HG03457 (cell line): ENCODE measurements around the gene NISCH.

Source experiments
- ATAC-seq: cut with Tn5 transposase; IDR thresholded peaks from one replicate; pipeline ENCODE4 v1.9.1; 2021; ENCODE audit warnings: moderate number of reproducible peaks; ENCODE audit not compliant: unreplicated experiment

Gene NISCH

DNA sequence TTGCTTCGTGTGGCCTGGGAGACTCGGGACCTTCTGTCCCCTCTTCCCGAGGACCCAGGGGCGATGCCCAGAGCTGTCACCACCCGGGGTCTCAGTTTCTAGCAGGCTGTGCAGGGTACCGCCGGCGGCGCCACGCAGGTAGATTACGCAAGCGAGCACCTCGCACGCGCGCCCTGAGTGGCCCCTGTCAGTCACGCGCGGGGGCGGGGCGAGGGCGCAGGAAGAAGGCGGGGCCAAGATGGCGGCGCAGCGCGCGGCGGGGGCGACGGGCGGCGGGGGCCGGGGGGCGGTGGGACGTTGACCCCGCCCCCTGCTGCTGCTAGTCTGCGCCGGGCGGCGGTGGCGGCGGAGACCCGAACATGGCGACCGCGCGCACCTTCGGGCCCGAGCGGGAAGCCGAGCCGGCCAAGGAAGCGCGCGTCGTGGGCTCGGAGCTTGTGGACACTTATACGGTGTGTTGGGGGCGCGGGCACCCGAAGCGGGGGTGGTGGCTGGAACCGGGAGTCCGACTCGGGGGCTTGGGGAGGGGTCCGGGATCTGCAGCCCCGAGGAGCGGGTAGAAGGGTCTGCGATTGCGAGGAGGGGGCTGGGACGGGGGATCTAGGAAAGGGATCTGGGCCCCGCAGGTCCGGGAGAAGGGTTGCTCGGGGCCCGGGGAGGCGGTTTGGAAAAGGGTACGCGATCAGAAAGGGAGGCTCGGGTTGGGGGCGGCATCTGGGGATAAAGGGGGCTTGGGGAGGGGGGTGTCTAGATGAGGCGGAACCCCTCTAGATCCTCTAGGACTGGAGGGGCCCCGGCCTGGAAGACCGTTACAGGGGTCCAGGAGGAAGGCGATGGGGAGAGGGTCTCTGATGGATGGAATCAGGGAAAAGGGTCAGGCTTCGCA lies at the start of gene NISCH:
NISCH (plus strand) TSS at position 322 of the 886 bp plus-strand sequence; CDS start at position 360, 38 bp downstream.
- ATAC-seq: peak; percentile 70

DNA sequence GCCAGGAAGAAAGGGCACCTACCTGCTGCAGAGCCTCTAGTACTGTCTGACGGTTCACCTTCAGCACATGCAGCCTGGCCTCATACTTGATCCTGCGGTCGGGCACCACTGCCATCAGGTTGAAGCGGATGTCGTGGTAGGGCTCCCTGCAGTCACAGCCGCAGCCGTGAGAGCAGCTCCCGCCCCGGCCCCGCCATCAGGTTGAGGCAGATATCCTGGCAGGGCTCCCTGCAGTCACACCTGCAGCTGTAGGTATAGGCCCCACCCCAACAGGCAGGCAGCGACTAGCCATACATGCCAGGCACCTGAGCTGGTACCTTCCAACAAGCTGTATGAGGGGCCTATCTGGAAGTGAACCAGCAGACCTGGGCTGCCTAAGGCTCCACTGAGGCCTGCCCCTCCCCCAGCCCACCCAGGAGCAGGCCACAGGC lies 49.2 kb upstream of the NISCH start:
- no peak for ATAC-seq

DNA sequence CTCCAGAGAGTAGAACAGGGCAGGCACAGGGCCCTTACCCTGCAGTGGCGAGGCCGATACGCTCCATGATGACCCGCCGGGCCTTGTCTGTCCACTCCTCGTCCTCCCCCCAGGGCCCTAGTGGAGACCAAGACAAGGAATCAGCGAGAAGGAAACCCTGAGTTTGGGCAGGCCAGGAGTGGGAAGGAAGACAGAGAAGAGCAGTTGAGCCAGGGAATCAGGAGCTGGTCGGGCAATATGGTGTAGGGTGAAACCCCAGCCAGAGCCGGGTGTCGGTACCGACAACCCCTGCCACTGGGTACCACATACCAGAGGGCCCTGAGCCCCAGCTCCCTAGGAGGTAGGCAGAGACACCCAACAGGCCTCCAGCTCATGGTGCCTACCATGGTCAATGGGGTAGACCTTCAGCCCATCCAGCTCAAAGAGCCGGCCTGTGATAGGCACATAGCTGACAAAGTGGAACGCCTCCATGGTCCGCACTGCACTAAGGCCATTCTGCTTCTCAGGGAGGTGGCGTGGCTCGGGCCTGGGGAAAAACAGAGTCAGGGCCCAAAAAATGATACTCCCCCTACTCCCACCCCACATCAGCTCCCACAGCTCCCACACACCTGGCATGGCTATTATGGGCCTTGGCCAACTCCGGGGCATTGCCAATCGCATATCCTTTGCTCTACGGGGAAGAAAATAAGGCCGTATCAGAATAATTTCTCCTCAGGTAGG lies 48.5 kb upstream of the NISCH start:
- ATAC-seq: no peak

DNA sequence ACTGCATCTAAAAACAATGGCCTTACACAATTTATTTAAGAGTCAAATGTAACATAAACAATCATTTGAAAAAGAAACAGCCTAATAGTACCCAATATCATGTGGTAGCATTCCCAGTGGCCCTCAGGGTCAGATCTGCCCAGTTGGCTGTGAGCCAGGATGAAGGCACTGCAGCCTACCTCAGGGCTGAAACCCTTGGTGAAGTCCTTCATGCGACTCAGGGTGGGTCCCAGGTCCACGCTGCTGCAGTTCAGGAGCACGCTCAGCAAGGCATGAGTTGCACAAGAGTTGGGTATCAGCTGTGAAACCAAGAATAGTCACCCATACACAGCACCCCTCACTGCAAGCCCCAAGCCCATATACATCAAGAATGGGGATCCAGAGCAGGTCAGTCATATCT lies 47.6 kb upstream of the NISCH start:
- no peak for ATAC-seq

DNA sequence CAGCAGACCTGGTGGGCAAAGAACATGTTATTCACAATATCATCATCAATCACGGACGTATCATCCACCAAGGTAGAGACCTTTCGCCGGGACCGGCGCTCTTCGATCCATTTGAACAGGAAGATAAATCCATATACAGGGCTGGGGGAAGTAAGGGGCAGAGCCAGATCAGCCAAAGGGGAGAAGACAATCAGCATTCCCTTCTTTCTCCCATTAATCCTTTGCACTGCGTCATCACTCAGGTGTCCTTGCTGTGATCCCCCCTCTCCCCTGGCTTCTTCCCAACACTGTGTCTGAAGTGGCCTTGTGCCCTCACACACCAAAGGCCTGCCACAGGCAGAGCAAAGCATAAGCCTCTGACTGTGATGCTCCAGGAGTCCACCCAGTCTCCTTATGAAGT lies 46.9 kb upstream of the NISCH start:
- ATAC-seq: no peak

DNA sequence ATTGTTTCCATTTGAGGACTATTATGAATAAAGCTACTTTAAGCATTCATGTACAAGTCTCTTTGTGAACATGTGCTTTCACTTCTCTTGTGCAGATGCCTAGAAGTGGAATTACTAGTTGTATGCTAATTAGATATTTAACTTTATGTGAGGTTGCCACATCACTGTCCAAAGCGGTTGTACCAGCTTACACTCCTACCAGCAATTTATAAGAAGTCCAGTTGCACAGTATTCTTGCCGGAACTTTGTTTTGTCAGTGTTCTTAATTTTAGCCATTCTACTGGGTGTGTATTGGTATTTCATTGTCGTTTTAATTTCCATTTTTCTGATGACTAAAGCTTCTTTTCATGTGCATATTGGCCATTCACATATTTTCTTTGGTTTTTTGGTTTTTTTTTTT lies 39.6 kb upstream of the NISCH start:
- ATAC-seq: no peak

DNA sequence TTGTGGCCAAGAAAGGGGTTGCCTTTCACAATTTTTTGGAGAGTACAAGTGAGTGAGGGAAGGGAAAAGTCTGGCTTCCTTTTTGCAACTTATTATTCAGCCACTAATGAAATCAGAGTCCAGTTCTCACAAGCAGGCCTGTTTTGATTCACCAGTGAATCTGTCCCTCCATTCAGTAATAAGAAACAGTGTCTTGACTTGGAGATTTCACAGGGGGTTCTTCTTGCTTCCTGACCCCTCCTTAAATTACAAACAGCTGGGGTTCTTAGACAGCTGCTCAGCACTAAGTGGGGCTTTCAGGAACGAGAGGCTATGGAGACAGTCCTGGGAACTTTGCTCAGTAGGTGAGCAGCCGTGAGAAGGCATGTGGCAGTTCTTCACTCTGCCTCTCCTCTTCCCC lies 35.0 kb upstream of the NISCH start:
- no peak for ATAC-seq

DNA sequence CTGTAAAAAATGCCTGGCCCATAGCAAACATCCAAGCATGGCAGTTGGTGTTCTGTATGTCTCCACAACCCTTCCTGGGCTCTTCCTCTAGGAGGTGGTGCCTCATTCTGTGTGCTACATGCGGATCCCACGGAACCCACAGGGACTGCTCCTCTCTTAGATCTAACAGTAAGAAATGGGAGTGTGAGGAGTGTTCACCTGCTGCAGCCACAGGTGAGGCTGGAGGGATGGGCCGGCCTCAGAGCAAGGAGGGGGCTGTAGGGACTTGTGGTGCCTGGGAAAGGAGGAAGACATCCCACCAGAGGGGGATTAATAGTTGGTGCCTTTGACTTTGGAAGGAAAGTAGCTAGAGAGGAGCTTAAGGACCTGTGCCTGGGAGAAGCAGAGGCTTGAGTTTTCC lies 32.7 kb upstream of the NISCH start:
- no peak for ATAC-seq

DNA sequence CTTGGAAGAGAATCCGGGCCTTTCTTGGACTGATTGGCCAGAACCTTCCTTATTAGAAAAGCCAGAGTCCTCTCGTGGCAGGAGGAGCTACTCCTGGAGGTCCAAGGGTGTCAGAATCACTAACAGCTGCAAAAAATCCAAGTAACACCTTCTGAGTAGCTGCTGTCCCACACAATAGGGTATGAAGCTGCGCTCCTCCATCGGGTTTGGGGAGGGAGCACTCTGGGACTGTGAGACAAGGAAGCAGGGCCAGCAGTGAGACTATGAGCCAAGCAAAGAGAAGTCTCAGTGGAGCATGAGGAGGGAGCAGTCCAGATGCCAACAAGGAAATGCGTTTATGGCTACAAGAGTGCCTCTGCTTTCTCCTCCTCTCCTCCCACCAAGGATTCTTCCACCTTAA lies 32.2 kb upstream of the NISCH start:
- no peak for ATAC-seq

DNA sequence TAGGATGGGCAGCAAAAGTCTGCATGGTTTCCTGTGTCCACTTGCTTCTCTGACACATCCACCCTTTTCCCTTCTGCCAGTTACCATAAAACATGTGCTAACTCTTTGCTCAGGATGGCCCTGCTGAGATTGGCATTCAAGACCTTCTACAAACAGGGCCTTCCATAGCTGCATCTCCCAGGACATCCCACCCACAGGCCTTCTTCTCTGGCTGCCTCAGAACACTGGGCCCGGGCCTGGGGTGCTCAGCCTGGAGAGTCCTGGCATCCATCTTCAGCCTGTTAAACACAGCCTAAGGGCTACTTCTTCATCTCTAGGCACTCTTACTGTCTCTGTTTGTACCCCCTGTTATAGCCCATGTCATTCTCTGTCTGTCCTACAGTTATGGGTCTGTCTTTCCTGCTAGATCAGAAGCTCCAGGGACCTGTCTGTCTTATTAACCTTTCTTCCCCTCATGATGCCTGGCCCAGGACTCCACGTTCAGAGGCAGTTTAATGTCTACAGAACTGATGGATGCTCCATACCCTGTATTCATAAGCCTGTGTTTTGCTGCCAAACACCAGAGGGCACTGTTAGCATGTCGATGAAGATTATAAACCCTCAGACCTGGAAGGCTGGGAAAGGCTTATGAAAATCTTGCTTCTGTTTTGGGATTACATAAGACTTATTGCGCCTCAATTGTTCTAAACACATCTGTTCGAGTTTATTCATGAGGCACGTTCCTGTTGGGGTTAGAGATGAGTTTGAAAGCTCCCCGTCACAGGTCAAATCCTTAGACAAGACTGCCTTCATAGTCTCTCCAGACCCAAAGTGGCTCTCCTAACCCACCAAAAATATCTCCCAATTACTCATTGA lies 27.0 kb upstream of the NISCH start:
- no peak for ATAC-seq

DNA sequence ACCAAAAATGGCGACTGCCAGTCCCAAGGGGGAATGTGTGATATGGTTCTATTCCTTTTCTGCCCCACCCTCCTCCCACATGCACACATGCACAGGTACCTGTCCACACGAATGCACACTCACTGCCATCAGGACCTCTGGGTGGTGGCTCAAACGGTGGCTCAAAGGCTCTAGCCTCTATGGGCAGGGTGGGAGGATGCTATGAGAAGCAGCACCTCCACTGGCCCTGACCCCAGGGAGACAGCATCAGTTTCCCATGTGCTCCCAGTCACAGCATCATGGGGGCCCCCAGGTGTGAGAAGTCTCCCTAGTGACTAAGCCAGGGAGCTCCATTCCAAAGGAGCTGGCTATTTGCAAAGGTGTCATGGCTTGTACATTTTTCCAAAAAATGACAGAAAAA lies 26.4 kb upstream of the NISCH start:
- ATAC-seq: no peak

DNA sequence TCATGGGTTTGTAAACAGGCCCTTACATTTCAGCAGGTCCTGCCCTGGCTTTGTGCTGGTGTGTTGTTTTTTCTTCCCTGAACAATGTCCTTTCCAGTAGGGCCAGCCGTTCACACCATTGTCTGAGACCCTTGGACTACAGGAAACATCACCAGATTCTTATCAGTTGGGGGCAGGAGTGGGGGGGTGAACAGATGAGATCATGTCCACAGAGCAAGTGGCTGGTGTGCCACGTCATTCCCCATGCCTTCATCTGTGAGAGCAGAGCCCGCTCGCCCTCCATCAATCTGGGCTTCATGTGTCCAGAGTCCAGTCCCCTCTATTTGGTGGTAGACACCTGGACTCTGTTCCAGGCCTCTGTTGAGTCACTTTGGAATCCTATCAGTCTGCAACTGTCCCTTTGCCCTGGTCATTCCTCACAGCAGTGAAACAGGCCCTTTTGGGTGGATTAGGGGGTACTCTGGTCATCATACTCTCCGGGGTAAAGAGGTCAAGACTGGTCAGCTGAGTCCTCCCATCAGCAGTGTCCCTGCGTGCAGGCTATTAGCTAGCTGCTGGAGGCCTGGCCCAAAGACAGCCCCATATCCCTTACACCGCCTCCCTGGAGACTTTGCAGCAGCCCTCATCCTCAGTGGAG lies 25.5 kb upstream of the NISCH start:
- ATAC-seq: no peak

DNA sequence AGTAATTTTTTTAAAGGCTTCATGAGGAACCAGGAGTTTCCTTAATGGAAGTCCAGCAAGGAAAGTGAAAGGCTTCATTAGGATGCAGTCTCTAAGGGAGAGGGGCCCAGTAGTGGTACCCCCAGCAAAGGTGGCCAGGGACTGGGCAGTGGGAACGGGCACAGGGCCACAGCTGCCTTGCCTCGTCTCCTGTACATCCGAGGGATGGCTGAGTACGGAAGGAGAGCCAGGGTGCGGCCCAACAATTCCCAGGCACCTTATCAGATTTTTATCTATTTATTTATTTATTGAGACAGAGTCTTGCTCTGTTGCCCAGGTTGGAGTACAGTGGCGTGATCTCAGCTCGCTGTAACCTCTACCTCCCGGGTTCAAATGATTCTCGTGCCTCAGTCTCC lies 25.0 kb upstream of the NISCH start:
- no peak for ATAC-seq

DNA sequence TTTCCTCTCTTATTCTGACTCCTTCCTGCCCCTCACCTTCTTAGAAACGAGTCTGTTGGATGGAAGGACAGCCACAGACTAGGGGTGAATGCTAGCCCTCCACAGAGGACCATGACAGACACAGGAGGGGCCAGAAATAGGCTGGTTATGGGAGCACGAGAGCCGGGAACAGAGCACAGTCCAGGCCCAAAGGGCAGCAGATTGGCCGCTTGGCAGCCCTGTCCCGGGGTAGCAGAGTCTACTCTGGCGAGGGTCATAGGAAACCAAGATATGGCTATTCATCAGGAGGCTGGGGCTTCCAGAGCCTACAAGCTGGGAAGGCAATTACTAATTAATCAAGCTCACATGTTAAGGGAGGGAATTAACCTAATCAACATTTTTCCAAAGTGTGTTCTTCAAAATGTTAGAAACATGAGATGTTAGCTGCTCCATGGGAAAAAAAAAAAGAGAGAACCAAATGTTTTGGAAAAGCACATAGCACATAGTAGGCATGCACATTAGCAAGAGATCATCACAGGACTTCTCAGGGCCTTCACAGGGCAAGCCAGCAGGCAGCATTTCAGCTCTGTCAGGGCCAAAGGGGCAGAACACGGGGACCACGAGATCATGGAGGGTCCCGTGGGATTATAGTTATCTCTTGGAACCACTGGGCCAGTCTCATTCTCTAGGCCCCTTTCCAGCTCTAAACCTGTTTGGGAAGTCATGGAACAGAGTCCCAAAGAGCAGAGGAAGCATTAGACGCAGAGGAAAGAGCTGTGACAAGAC lies 23.8 kb upstream of the NISCH start:
- ATAC-seq: no peak

DNA sequence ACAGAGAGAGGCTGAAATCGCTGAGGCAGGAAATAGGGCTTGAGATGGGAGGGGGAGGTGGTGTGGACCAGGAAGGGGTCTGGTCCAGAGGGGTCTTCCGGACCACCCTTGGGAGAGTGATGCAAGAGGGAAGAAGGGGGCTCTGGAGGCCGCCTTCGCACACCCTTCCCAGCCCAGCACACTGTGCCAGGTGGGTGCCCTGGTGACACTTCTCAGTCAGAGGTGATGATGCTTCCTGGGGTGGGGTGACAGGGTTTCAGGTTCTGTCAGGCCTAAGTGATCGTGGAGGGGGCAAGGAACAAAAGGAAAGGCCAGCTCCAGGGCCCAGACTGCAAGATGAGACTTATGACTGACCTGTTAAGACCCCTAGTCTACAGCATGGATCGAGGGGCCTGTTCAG lies 23.2 kb upstream of the NISCH start:
- no peak for ATAC-seq

DNA sequence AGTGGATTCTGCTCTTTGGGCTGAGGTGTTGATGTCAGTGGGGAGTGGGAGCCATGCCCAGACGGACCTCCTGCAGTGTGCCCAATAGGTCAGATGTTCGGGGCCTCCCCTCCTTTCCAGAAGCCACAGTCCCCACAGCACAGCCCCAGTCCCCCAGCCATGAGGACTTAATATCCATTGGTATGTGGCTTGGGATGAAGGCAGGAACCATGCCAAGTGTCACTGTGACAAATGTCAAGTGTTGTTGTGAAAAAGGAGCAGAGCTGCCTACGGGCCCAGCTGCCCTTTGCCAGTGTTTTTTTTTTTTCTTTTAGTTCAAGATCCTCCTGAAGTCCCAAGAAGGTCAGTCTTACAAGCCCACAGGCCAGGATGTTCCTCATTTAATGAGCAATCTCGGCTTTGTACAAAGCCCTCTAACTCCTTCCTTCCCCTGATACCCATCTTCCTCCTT lies 22.7 kb upstream of the NISCH start:
- no peak for ATAC-seq

DNA sequence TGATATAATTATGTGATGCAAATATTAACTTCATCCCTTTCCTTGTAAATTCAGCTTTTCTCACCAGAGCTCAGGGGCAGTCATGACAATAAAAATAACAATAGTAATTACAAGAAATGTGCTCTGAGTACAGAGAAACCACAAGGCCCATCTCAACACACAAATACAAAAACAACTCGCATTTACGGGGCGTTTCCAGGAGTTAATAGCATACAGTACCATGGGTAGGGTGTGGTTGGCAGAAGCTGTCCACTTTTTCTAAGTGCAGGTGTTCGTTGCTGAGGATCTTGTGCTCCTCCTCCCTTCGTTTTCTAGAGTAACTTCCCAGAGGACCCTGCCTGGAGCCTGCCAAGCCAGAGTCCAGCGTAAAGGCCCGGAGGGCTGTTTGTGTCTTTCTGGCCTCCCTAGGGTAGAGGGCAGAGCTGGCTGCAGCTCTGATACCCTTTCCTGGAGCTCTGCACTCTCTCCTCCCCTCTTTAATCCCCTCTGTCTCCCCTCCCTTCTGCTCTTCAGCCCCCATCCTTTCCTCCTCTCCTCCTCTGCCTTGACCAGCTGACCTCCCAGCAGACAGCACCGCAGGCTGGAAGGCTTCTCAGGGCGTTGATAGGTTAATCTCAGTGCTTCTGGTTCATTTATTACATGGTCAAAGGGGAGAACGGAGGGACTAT lies 21.9 kb upstream of the NISCH start:
- no peak for ATAC-seq

DNA sequence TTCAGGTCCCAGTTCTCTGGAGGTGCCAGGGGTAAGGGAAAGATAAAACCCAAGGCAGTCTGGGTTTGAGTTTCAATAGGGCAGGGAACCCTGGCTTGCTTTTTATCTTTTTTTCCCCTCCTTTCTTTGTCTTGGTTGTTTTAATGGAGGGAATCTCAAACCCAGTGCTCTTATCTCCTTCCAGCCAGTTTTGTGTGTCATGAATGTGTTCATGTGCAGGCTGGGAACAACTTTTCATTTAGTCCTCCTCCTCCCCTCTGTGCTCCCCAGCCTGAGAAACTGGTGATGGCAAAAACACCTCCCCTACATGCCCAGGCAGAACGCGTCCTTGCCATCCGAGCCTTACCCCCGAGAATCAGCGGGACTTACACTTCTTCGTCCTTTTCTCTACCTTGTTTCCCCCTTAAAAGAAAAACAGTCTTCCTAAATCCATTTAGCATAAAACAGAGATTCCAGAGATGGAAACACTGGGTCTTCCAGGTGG lies 21.4 kb upstream of the NISCH start:
- no peak for ATAC-seq

DNA sequence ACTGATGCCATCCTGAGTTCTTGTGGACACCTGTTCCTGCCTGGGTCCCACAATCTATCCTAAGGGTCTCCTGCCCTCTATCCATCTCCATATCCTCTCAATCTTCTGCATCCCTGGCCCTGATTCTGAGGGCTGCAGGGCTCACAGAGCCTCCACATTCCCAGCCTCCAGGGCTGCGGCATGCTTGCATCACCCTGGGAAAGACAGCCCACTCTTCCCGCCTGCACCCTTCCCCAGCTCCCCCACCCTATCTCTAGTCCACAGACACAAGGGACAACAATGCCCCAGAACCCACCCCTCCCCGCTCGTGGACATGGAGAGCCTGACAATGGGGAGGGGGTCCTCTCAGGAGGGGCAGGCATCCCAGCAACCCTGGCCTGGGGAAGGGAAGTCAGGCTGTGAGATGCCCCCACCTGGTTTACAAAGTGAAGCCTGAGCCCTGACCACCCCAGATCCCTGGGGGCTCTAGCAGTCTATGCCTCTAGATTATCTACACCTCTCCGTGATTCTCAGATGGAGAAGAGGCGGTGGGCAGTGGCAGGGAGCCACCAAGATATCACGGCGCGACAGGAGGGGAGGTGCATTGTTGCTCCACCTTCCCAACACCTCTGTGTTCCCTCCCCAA lies 20.8 kb upstream of the NISCH start:
- ATAC-seq: no peak
